Stimulated activated CD8-positive, alpha-beta memory T cell treated with anti-CD3 and anti-CD28 coated beads, Interleukin-7, amount 100 ng/mL, for 1 hour (primary cell): Measurements from ENCODE around the gene GSN.

Experiments
- DNase-seq, 2 donors: peaks; one replicate each; pipeline ENCODE4 v3.0.0-alpha.2; 2020; ENCODE audit warnings: low read depth in 2 of 2

The GSN gene

GRCh38 chr9:121246821-121247561, 21.0 kb upstream of the GSN start:
- DNase-seq = no peak

GRCh38 chr9:121249563-121249962, 18.4 kb upstream of the GSN start:
- DNase-seq = no peak

- no peak for DNase-seq
Observed at GRCh38 chr9:121252104-121252851, 15.7 kb upstream of the GSN start.

GRCh38 chr9:121253162-121253561, 14.8 kb upstream of the GSN start:
- no peak for DNase-seq

- no peak for DNase-seq
Observed at GRCh38 chr9:121253821-121254501, 14.0 kb upstream of the GSN start.

- DNase-seq = no peak
Observed at GRCh38 chr9:121259498-121259897, 8.5 kb upstream of the GSN start.

- DNase-seq = no peak
Observed at GRCh38 chr9:121259935-121260334, 8.0 kb upstream of the GSN start.

- no peak for DNase-seq
Observed at GRCh38 chr9:121260457-121261106, 7.4 kb upstream of the GSN start.

- no peak for DNase-seq
Observed at GRCh38 chr9:121261107-121261460, 6.9 kb upstream of the GSN start.

- no peak for DNase-seq
Observed at GRCh38 chr9:121261755-121262154, 6.2 kb upstream of the GSN start.

- DNase-seq = no peak
Observed at GRCh38 chr9:121262423-121262822, 5.5 kb upstream of the GSN start.

- DNase-seq = no peak
Observed at GRCh38 chr9:121262953-121263352, 5.0 kb upstream of the GSN start.

GRCh38 chr9:121266356-121266755, 1.6 kb upstream of the GSN start:
- DNase-seq = no peak

- no peak for DNase-seq
Observed at GRCh38 chr9:121266906-121267650, 884 bp upstream of the GSN start.

GRCh38 chr9:121268598-121268850, 562 bp downstream of the GSN start:
- DNase-seq = no peak

- no peak for DNase-seq
Observed at GRCh38 chr9:121268851-121269641, 1.1 kb downstream of the GSN start.

- no peak for DNase-seq
Observed at GRCh38 chr9:121269642-121270254, 1.8 kb downstream of the GSN start.

- no peak for DNase-seq
Observed at GRCh38 chr9:121271368-121272341, 3.7 kb downstream of the GSN start.

- DNase-seq = no peak
Observed at GRCh38 chr9:121272401-121272948, 4.5 kb downstream of the GSN start.
